DND-41 (cell line): ENCODE results near the gene ARHGAP4.

ENCODE experiments used
- EZH2 ChIP-seq: IDR thresholded peaks from 3 replicates; pipeline ENCODE4 v1.6.1; 2012; ENCODE audit warnings: borderline replicate concordance, low read depth, mild to moderate bottlenecking, moderate library complexity, low read length, inconsistent platforms; ENCODE audit not compliant: severe bottlenecking
- TF ChIP-seq, protein P1 (sequence below): IDR thresholded peaks from 2 replicates; pipeline ENCODE4 v1.5.1; 2012; ENCODE audit warnings: borderline replicate concordance, low read length, moderate library complexity, mild to moderate bottlenecking; ENCODE audit not compliant: poor library complexity, severe bottlenecking; ENCODE audit errors: extremely low read depth

DNA sequence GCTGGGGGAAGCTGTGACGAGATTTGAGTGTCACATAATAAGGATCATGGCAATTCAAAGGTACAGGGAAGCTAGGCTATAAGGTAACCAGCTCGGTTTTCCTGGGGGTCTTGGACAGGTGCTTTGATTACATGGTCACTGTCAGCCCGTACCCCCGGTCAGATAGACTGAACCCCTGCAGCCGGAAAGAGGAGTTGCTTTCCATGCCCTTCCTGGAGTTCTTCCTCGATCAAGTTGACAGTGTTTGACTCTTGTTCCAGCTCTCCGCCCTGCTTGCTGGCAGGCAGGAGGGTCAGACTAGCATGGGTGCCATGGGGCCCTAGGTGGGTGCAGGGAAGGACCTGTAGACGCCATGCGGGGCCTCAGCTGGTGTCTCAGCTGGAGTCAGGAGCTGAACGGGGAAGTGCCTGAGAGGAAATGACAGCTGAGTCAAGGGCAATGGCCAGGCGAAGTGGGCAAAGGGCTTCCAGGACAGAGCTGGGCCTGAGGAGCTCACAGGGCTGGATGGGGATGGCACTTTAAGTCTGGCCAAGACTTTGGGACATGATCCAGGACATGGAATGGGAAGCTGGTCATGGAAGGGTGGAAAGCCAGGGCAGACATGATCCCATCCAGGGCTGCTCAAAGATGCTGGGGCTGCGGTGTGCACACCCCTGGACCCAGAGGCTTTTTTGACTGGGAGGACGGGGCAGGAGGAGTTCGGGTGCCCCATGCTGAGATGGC, 48.1 kb upstream of the ARHGAP4 start:
- TF ChIP-seq, protein P1, sequence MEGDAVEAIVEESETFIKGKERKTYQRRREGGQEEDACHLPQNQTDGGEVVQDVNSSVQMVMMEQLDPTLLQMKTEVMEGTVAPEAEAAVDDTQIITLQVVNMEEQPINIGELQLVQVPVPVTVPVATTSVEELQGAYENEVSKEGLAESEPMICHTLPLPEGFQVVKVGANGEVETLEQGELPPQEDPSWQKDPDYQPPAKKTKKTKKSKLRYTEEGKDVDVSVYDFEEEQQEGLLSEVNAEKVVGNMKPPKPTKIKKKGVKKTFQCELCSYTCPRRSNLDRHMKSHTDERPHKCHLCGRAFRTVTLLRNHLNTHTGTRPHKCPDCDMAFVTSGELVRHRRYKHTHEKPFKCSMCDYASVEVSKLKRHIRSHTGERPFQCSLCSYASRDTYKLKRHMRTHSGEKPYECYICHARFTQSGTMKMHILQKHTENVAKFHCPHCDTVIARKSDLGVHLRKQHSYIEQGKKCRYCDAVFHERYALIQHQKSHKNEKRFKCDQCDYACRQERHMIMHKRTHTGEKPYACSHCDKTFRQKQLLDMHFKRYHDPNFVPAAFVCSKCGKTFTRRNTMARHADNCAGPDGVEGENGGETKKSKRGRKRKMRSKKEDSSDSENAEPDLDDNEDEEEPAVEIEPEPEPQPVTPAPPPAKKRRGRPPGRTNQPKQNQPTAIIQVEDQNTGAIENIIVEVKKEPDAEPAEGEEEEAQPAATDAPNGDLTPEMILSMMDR, result no peak
- no peak for TF ChIP-seq EZH2
